ENCODE data around the gene GP9. TPM values are rescaled to one million over a fixed set of nuclear protein-coding genes. Genes with fewer than 3 reads are reported as not detected.
A peak's percentile ranks its signal among the peaks of the same experiment; 100 is the strongest.
"Not testable (repeated sequence)": the region's sequence is repeated elsewhere in the genome, so short reads cannot be mapped to it uniquely, and the experiment has no call there.

The GP9 gene
- total and polyA plus RNA-seq, 7 donors: 0.26 TPM; not detected in 6

- 88% methylated on average over 4 of the region's 4 CpGs for WGBS, 2 donors
- H3K27me3 ChIP-seq: no peaks in the 10 kb centered on the region
- peaks cover 0 to 12% (median 8%) of the 10 kb centered on the region in 4 donors for H3K4me1 ChIP-seq
- H3K9me3 ChIP-seq: no peaks in the 10 kb centered on the region
- intact Hi-C loops (cut with DNase I): loop anchor here (2.0 to 5.0 kb wide), 2 partner anchors 34 to 115 kb away; no protein-coding TSS in a partner anchor
- no peak for TF ChIP-seq POLR2A (IDR thresholded peaks at IDR 0.05)
- TF ChIP-seq EP300 (IDR thresholded peaks at IDR 0.05): no peak
- TF ChIP-seq POLR2AphosphoS5 (IDR thresholded peaks at IDR 0.05): no peak
- no peak for TF ChIP-seq CTCF (IDR thresholded peaks at IDR 0.05)
- H3K36me3 ChIP-seq: no peaks in the 10 kb centered on the region
- DNase-seq: no peak
- peak overlapping the region in 2 of 4 donors; percentile 81 to 85 for H3K27ac ChIP-seq
- H3K4me3 ChIP-seq: no peak overlapping the region
Measured at GRCh38 chr3:129085818-129086217, 25.2 kb downstream of the GP9 start.

GRCh38 chr3:129087138-129087702, 26.6 kb downstream of the GP9 start:
- H3K9me3 ChIP-seq: no peaks in the 10 kb centered on the region
- peaks cover 0 to 12% (median 8%) of the 10 kb centered on the region in 4 donors for H3K4me1 ChIP-seq
- peak; percentile 82 for DNase-seq
- no peak for TF ChIP-seq CTCF (IDR thresholded peaks at IDR 0.05)
- no peak for TF ChIP-seq POLR2A (IDR thresholded peaks at IDR 0.05)
- peak in 2 of 4 donors; percentile 21 to 48 for TF ChIP-seq POLR2AphosphoS5 (IDR thresholded peaks at IDR 0.05)
- intact Hi-C loops (cut with DNase I): loop anchor here (2.0 to 5.0 kb wide), 2 partner anchors 35 to 116 kb away; no protein-coding TSS in a partner anchor
- H3K36me3 ChIP-seq: peaks cover 0 to 7% (median 0%) of the 10 kb centered on the region in 4 donors
- peak overlapping the region; percentile 72 to 85 (median 83) for H3K27ac ChIP-seq
- H3K4me3 ChIP-seq: no peak overlapping the region
- WGBS, 2 donors: 60 to 76% methylated on average over 8 of the region's 8 CpGs
- no peaks in the 10 kb centered on the region for H3K27me3 ChIP-seq

- DNase-seq: peak; percentile 83
- H3K27me3 ChIP-seq, H3K9me3 ChIP-seq, H3K4me3 ChIP-seq: not testable (repeated sequence)
- WGBS, 2 donors: 4 to 10% methylated on average over 6 to 7 of the region's 9 CpGs
- intact Hi-C loops (cut with DNase I): loop anchor here (2.0 to 5.0 kb wide), 2 partner anchors 36 to 117 kb away; no protein-coding TSS in a partner anchor
- H3K4me1 ChIP-seq: peaks cover 0 to 12% (median 8%) of the 10 kb centered on the region in 4 donors
- H3K36me3 ChIP-seq: peaks cover 0 to 12% (median 0%) of the 10 kb centered on the region in 4 donors
- peak overlapping the region in 3 of 4 donors; percentile 62 to 85 (median 81) for H3K27ac ChIP-seq
Measured at GRCh38 chr3:129087904-129088303, 27.3 kb downstream of the GP9 start.

GRCh38 chr3:129088312-129088711, 27.7 kb downstream of the GP9 start:
- not testable (repeated sequence) for H3K9me3 ChIP-seq, DNase-seq, H3K27me3 ChIP-seq, H3K4me3 ChIP-seq, H3K27ac ChIP-seq
- Histone ChIP-seq H3K36me3 (peaks cover 0 to 16% (median 0%) of the 10 kb centered on the region in 4 donors), H3K4me1 (peaks cover 0 to 12% (median 8%) of the 10 kb centered on the region in 4 donors)
- WGBS, 2 donors: no CpG with 5 or more reads among the region's 6 CpGs
- intact Hi-C loops (cut with DNase I): loop anchor here (5.0 kb wide), 1 partner anchor 36 kb away; no protein-coding TSS in a partner anchor

GRCh38 chr3:129095285-129095684, 34.7 kb downstream of the GP9 start:
- Histone ChIP-seq H3K27ac (no peak overlapping the region), H3K9me3 (no peaks in the 10 kb centered on the region), H3K36me3 (peaks cover 0 to 31% (median 0%) of the 10 kb centered on the region in 4 donors), H3K4me1 (no peaks in the 10 kb centered on the region), H3K4me3 (no peak overlapping the region), H3K27me3 (no peaks in the 10 kb centered on the region)
- intact Hi-C loops (cut with DNase I): no loop called here
- no peak for DNase-seq
- no peak for TF ChIP-seq CTCF (IDR thresholded peaks at IDR 0.05)
- TF ChIP-seq POLR2A (IDR thresholded peaks at IDR 0.05): no peak
- no peak for TF ChIP-seq POLR2AphosphoS5 (IDR thresholded peaks at IDR 0.05)
- TF ChIP-seq EP300 (IDR thresholded peaks at IDR 0.05): no peak
- WGBS, 2 donors: 97 to 98% methylated on average over 10 of the region's 10 CpGs

GRCh38 chr3:129100274-129100673, 39.7 kb downstream of the GP9 start:
- TF ChIP-seq EP300 (IDR thresholded peaks at IDR 0.05) (no peak), POLR2AphosphoS5 (IDR thresholded peaks at IDR 0.05) (no peak), POLR2A (IDR thresholded peaks at IDR 0.05) (no peak), CTCF (IDR thresholded peaks at IDR 0.05) (no peak)
- H3K36me3 ChIP-seq: no peaks in the 10 kb centered on the region
- WGBS, 2 donors: 67 to 73% methylated on average over 1 of the region's 1 CpG
- no peaks in the 10 kb centered on the region for H3K9me3 ChIP-seq
- no peaks in the 10 kb centered on the region for H3K4me1 ChIP-seq
- no peak overlapping the region for H3K4me3 ChIP-seq
- intact Hi-C loops (cut with DNase I): no loop called here
- no peaks in the 10 kb centered on the region for H3K27me3 ChIP-seq
- no peak for DNase-seq
- H3K27ac ChIP-seq: no peak overlapping the region

All from sigmoid colon (tissue), 7 donors.